ENCODE results near the gene GNB2. TPM values are rescaled to one million over a fixed set of nuclear protein-coding genes. Genes with fewer than 3 reads are reported as not detected.
A peak's percentile ranks its signal among the peaks of the same experiment; 100 is the strongest.

GNB2 gene
- total and polyA plus RNA-seq, 2 of the 8 experiments (the other 6 are each of a cell fraction or from before 2014, with no cell fraction given) = 157 to 260 TPM

DNA sequence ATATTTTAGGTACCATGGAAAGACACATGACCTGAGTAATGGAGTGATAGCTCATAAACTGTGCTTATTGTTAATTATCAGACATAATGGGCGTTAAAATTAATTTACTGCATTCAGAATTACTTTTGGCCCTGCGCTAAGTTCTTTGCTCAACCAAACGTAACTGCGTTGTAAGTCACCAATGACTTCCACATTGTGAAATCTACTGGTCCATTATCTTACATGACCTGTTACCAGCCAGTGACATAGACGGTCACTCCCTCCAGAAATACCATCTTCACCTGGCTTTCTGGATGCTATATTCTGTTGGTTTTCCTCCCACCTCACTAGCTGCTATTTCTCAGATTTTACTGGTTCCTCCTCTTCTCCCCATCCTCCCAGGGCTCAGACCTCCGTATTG lies 25.5 kb downstream of the GNB2 start:
- no peak overlapping the region for H4K8ac ChIP-seq (ENCODE audit: extremely low read depth, insufficient read depth, low read length)
- H4K20me1 ChIP-seq (replicated peaks in 1 of 2; ENCODE audit: control insufficient read depth in 1 of 2, insufficient read depth in 2 of 2, low read length in 2 of 2) = no peaks in the 10 kb centered on the region
- H3K4me3 ChIP-seq (ENCODE audit: extremely low read depth in 1 of 4, insufficient read depth in 2 of 4, low read depth in 3 of 4, low read length in 4 of 4) = no peak overlapping the region
- H3K23me2 ChIP-seq (ENCODE audit: low read depth, low read length) = no peaks in the 10 kb centered on the region
- peak overlapping the region; percentile 75; the same call in 1 of the 2 replicates for H2BK12ac ChIP-seq (ENCODE audit: low read depth, low read length)
- H3K27ac ChIP-seq (ENCODE audit: low read depth, low read length) = no peak overlapping the region
- H3K4ac ChIP-seq (replicated peaks; ENCODE audit: insufficient read length, low read depth, low read length) = no peak overlapping the region
- H4K91ac ChIP-seq (replicated peaks; ENCODE audit: insufficient read length, low read length) = no peak overlapping the region
- no peak overlapping the region for H3K4me2 ChIP-seq (ENCODE audit: insufficient read depth in 1 of 2, low read depth in 2 of 2, low read length in 2 of 2)
- H2AK5ac ChIP-seq (ENCODE audit: low read depth, low read length) = no peak overlapping the region
- 0 out of 2 replicates have a peak overlapping the region, but pooled peaks have one; percentile 16 for H2BK15ac ChIP-seq (ENCODE audit: low read length)
- H3K18ac ChIP-seq (ENCODE audit: extremely low read depth, low read length) = no peak overlapping the region
- H4K5ac ChIP-seq (ENCODE audit: insufficient read length, low read depth, low read length) = no peak overlapping the region
- H3K9ac ChIP-seq (replicated peaks in 1 of 4; ENCODE audit: extremely low read depth in 1 of 4, low read depth in 3 of 4, low read length in 3 of 4) = no peak overlapping the region
- no peaks in the 10 kb centered on the region; the same call in 1 of the 2 replicates for H3K79me1 ChIP-seq (ENCODE audit: low read depth, low read length)
- no peaks in the 10 kb centered on the region; a peak in 1 of 4 replicates for H3K79me2 ChIP-seq (ENCODE audit: control insufficient read depth in 1 of 2, insufficient read depth in 2 of 2, low read length in 2 of 2)
- WGBS, 2 experiments (ENCODE audit: extremely low coverage in 1 of 2, insufficient coverage in 1 of 2, insufficient read length in 1 of 2, insufficient replicate concordance in 2 of 2, low coverage in 1 of 2, low lambda C conversion rate in 2 of 2, missing lambda C conversion rate in 1 of 2) = 74% methylated on average over 6 of the region's 6 CpGs; no CpG with 5 or more reads in 1 of the 2 experiments
- DNase-seq (ENCODE audit: low read depth in 1 of 2, low spot score in 2 of 2) (no peak), FAIRE-seq (no peak)
- no peak overlapping the region for H2AFZ ChIP-seq (ENCODE audit: low read length)
- H3K56ac ChIP-seq (replicated peaks; ENCODE audit: insufficient read length, low read depth, low read length) = no peak overlapping the region
- H3K4me1 ChIP-seq (replicated peaks in 1 of 4; ENCODE audit: control insufficient read depth in 3 of 4, insufficient read depth in 4 of 4, low read length in 3 of 4) = peaks cover 0 to 6% (median 2%) of the 10 kb centered on the region in 4 experiments; a peak in 6 of 7 replicates
- peak overlapping the region; percentile 66; the same call in 1 of the 2 replicates for H2BK5ac ChIP-seq (ENCODE audit: low read depth, low read length)
- no peaks in the 10 kb centered on the region for H3K27me3 ChIP-seq (replicated peaks in 1 of 4; ENCODE audit: control insufficient read depth in 3 of 4, extremely low read depth in 1 of 4, insufficient read depth in 3 of 4, low read length in 3 of 4)
- ChIA-PET POLR2A (ENCODE audit: partially characterized antibody) (interaction anchor here (0.8 to 2.9 kb wide), 9 partner anchors 9 to 270 kb away, joined by 3 to 8 read pairs (median 3); partner anchors contain the start of gene ZCWPW1), CTCF (ENCODE audit: partially characterized antibody) (interaction anchor here (0.6 to 1.6 kb wide), 6 partner anchors 20 to 921 kb away, joined by 3 to 5 read pairs (median 3); no protein-coding TSS in a partner anchor)
- H3K14ac ChIP-seq (ENCODE audit: insufficient read length) = no peak overlapping the region
- H3K36me3 ChIP-seq (ENCODE audit: control insufficient read depth in 2 of 4, insufficient read depth in 4 of 4, low read length in 3 of 4) = no peaks in the 10 kb centered on the region
- H3K9me3 ChIP-seq (ENCODE audit: insufficient read depth in 2 of 2, low read depth in 1 of 2, low read length in 1 of 2) = no peaks in the 10 kb centered on the region
- H2BK20ac ChIP-seq (ENCODE audit: low read length) = peak overlapping the region; percentile 55
- H2BK120ac ChIP-seq (replicated peaks; ENCODE audit: low read depth, low read length) = no peak overlapping the region
- H3K23ac ChIP-seq (ENCODE audit: insufficient read length) = no peak overlapping the region
- TF ChIP-seq POLR2AphosphoS5 (IDR thresholded peaks at IDR 0.05; ENCODE audit: low read depth, low read length) (no peak), TAF1 (IDR thresholded peaks at IDR 0.05; ENCODE audit: low read depth, low read length) (no peak), ASH2L (IDR thresholded peaks at IDR 0.05; ENCODE audit: low read length) (no peak), KDM1A (IDR thresholded peaks at IDR 0.05; ENCODE audit: borderline replicate concordance, low read length) (no peak), BCL11A (IDR thresholded peaks at IDR 0.05; ENCODE audit: low read depth in 2 of 2, low read length in 2 of 2) (no peak), RAD21 (IDR thresholded peaks at IDR 0.05 in 1 of 2, conservative IDR thresholded peaks at IDR 0.05 in 1 of 2; ENCODE audit: low read depth in 2 of 2, low read length in 2 of 2) (no peak), NRF1 (IDR thresholded peaks at IDR 0.05; ENCODE audit: low read depth, low read length) (no peak), FOSL1 (IDR thresholded peaks at IDR 0.05; ENCODE audit: insufficient read depth, low read depth, low read length) (no peak), SRF (IDR thresholded peaks at IDR 0.05; ENCODE audit: low read depth, low read length) (no peak), PHF8 (conservative IDR thresholded peaks at IDR 0.05; ENCODE audit: low read depth, low read length) (no peak), BACH1 (IDR thresholded peaks at IDR 0.05; ENCODE audit: low read length) (no peak), JUN (IDR thresholded peaks at IDR 0.05; ENCODE audit: low read depth, low read length) (no peak), HDAC6 (IDR thresholded peaks at IDR 0.05; ENCODE audit: low read depth, low read length) (no peak)
- TF ChIP-seq, protein P1, sequence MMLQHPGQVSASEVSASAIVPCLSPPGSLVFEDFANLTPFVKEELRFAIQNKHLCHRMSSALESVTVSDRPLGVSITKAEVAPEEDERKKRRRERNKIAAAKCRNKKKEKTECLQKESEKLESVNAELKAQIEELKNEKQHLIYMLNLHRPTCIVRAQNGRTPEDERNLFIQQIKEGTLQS (IDR thresholded peaks at IDR 0.05; ENCODE audit: insufficient read depth, low read depth, low read length) = no peak
